Measurements from ENCODE around the gene MKNK1.

The MKNK1 gene

GRCh38 chr1:46595127-46595526 is 8.9 kb downstream of the MKNK1 start:
- DNase-seq: no peak

- no peak for DNase-seq
These were observed 10.0 kb downstream of the MKNK1 start for GRCh38 chr1:46594063-46594462.

GRCh38 chr1:46592823-46593222 is 11.2 kb downstream of the MKNK1 start:
- no peak for DNase-seq

- DNase-seq: no peak
These were observed 14.5 kb downstream of the MKNK1 start for GRCh38 chr1:46589529-46589928.

- no peak for DNase-seq
These were observed 17.0 kb downstream of the MKNK1 start for GRCh38 chr1:46587069-46587468.

- no peak for DNase-seq
These were observed 18.6 kb downstream of the MKNK1 start for GRCh38 chr1:46585312-46585938.

GRCh38 chr1:46583494-46583893 is 20.6 kb downstream of the MKNK1 start:
- no peak for DNase-seq

GRCh38 chr1:46582972-46583371 is 21.1 kb downstream of the MKNK1 start:
- DNase-seq: no peak

- no peak for DNase-seq
These were observed 22.2 kb downstream of the MKNK1 start for GRCh38 chr1:46581681-46582455.

- DNase-seq: no peak
These were observed 23.7 kb downstream of the MKNK1 start for GRCh38 chr1:46580140-46580903.

GRCh38 chr1:46577671-46578070 is 26.4 kb downstream of the MKNK1 start:
- no peak for DNase-seq

- DNase-seq: no peak
These were observed 27.5 kb downstream of the MKNK1 start for GRCh38 chr1:46576596-46576995.

GRCh38 chr1:46575778-46576177 is 28.3 kb downstream of the MKNK1 start:
- no peak for DNase-seq

GRCh38 chr1:46575300-46575699 is 28.8 kb downstream of the MKNK1 start:
- no peak for DNase-seq

GRCh38 chr1:46571691-46572225 is 32.3 kb downstream of the MKNK1 start:
- DNase-seq: no peak

GRCh38 chr1:46569884-46570725 is 34.0 kb downstream of the MKNK1 start:
- no peak for DNase-seq

- no peak for DNase-seq
These were observed 35.0 kb downstream of the MKNK1 start for GRCh38 chr1:46569116-46569515.

GRCh38 chr1:46568461-46568891 is 35.6 kb downstream of the MKNK1 start:
- DNase-seq: no peak

GRCh38 chr1:46563341-46563740 is 40.7 kb downstream of the MKNK1 start:
- no peak for DNase-seq

- no peak for DNase-seq
These were observed 41.6 kb downstream of the MKNK1 start for GRCh38 chr1:46562498-46562897.

- no peak for DNase-seq
These were observed 45.1 kb downstream of the MKNK1 start for GRCh38 chr1:46558966-46559365.

GRCh38 chr1:46558141-46558963 is 45.7 kb downstream of the MKNK1 start:
- DNase-seq: no peak

Measured in effector CD4-positive, alpha-beta T cell (primary cell).